Cardiac muscle cell (in vitro differentiated cells and primary cell): Measurements from ENCODE around the gene NFKBIA. TPM values are rescaled to one million over a fixed set of nuclear protein-coding genes. Genes with fewer than 3 reads are reported as not detected.

Experiments
- DNase-seq, 2 donors: peaks; one replicate each; pipeline versions ENCODE4 v3.0.0 to v3.0.0-alpha.2; 2010 to 2017; ENCODE audit warnings: low read depth in 1 of 2, low spot score in 1 of 2
- H3K27ac ChIP-seq: fragments of 200-600 bp; sonication (generic); 2 replicates; pipeline ENCODE4 v1.5.1; 2016
- H3K27me3 ChIP-seq: fragments of 200-600 bp; sonication (generic); 2 replicates; pipeline ENCODE4 v1.6.0; 2016; ENCODE audit warnings: control low read depth
- H3K36me3 ChIP-seq: fragments of 200-600 bp; sonication (generic); 2 replicates; pipeline ENCODE4 v1.5.1; 2016; ENCODE audit warnings: control low read depth
- H3K4me1 ChIP-seq: fragments of 200-600 bp; sonication (generic); 2 replicates; pipeline ENCODE4 v1.8.1; 2017; ENCODE audit warnings: low read depth, mild to moderate bottlenecking, mixed run types
- H3K4me3 ChIP-seq: fragments of 200-600 bp; sonication (generic); 2 replicates; pipeline ENCODE4 v1.5.1; 2016; ENCODE audit warnings: mild to moderate bottlenecking
- H3K9me3 ChIP-seq: fragments of 200-600 bp; sonication (generic); 2 replicates; pipeline ENCODE4 v1.5.1; 2017; ENCODE audit warnings: low read depth, mild to moderate bottlenecking, control low read depth
- CTCF ChIP-seq: IDR thresholded peaks from 2 replicates; pipeline ENCODE4 v1.5.1; 2012; ENCODE audit warnings: low read depth, mild to moderate bottlenecking, low read length
- polyA plus RNA-seq: library from polyadenylated mRNA; unstranded; fragments of >200 nt; fragmentation: Nextera tagmentation; extraction: Ambion mirVana; gene quantifications from 2 replicates; pipeline ENCODE4 v1.2.1, GENCODE V29; 2016
- total RNA-seq: library from RNA; depleted of rRNA; stranded (reverse); fragments of >200 nt; gene quantifications from 2 replicates; pipeline ENCODE4 v1.2.3, GENCODE V29; 2016

NFKBIA gene
- total and polyA plus RNA-seq, 2 experiments from 2014 or later: 64.1 to 148 TPM

- TF ChIP-seq CTCF: no peak
- no peaks in the 10 kb centered on the region for H3K27me3 ChIP-seq
- H3K9me3 ChIP-seq: no peaks in the 10 kb centered on the region
These were observed 30.6 kb upstream of the NFKBIA start for GRCh38 chr14:35435177-35435576.

GRCh38 chr14:35433826-35434225, 29.3 kb upstream of the NFKBIA start:
- Histone ChIP-seq H3K36me3 (no peaks in the 10 kb centered on the region), H3K27ac (no peak overlapping the region), H3K27me3 (no peaks in the 10 kb centered on the region), H3K4me1 (no peaks in the 10 kb centered on the region), H3K9me3 (no peaks in the 10 kb centered on the region), H3K4me3 (no peak overlapping the region)
- DNase-seq: no peak
- TF ChIP-seq CTCF: no peak

More at GRCh38 chr14:35435177-35435576, 30.6 kb upstream of the NFKBIA start:
- Histone ChIP-seq H3K27ac (no peak overlapping the region), H3K36me3 (no peaks in the 10 kb centered on the region), H3K4me3 (no peak overlapping the region), H3K4me1 (no peaks in the 10 kb centered on the region)
- no peak for DNase-seq

- H3K27ac ChIP-seq: no peak overlapping the region
- no peaks in the 10 kb centered on the region for H3K27me3 ChIP-seq
- DNase-seq: no peak
- no peaks in the 10 kb centered on the region for H3K36me3 ChIP-seq
- H3K4me3 ChIP-seq: no peak overlapping the region
- no peak for TF ChIP-seq CTCF
- no peaks in the 10 kb centered on the region for H3K9me3 ChIP-seq
- no peaks in the 10 kb centered on the region for H3K4me1 ChIP-seq
These were observed 26.1 kb upstream of the NFKBIA start for GRCh38 chr14:35430459-35431199.

- H3K4me1 ChIP-seq: no peaks in the 10 kb centered on the region
- TF ChIP-seq CTCF: no peak
- H3K36me3 ChIP-seq: no peaks in the 10 kb centered on the region
These were observed 25.4 kb upstream of the NFKBIA start for GRCh38 chr14:35429951-35430350.

GRCh38 chr14:35425850-35426249, 21.3 kb upstream of the NFKBIA start:
- no peaks in the 10 kb centered on the region for H3K9me3 ChIP-seq
- no peak overlapping the region for H3K4me3 ChIP-seq
- no peak for TF ChIP-seq CTCF
- H3K36me3 ChIP-seq: no peaks in the 10 kb centered on the region
- no peak for DNase-seq
- H3K27ac ChIP-seq: no peak overlapping the region
- H3K4me1 ChIP-seq: no peaks in the 10 kb centered on the region
- no peaks in the 10 kb centered on the region for H3K27me3 ChIP-seq

More at GRCh38 chr14:35429951-35430350, 25.4 kb upstream of the NFKBIA start:
- no peaks in the 10 kb centered on the region for H3K27me3 ChIP-seq
- H3K4me3 ChIP-seq: no peak overlapping the region
- no peak overlapping the region for H3K27ac ChIP-seq
- H3K9me3 ChIP-seq: no peaks in the 10 kb centered on the region
- no peak for DNase-seq
